Left ventricle myocardium superior (tissue), 1 donor: ENCODE measurements around the gene SUPT5H. TPM values are rescaled to one million over a fixed set of nuclear protein-coding genes. Genes with fewer than 3 reads are reported as not detected.
"Not testable (repeated sequence)": the region's sequence is repeated elsewhere in the genome, so short reads cannot be mapped to it uniquely, and the experiment has no call there.

ENCODE experiments used
- ATAC-seq: fragments of 200-7000 bp; cut with Tn5 transposase; one replicate; pipeline ENCODE4 v1.9.1; 2020; ENCODE audit warnings: mild to moderate bottlenecking, moderate library complexity
- DNase-seq: peaks from one replicate; pipeline ENCODE4 v3.0.0-alpha.2; 2020
- intact Hi-C: fragments of 100-400 bp; cut with micrococcal nuclease; formaldehyde crosslinking; loops from one replicate; pipeline ENCODE4 v1.11.0; 2022
- total RNA-seq: library from RNA; stranded (reverse); fragmentation: NEBNext Ultra II Directional; extraction: Animal tissue kit (Norgen Biotek cat#: 25700); gene quantifications from one replicate; pipeline ENCODE4 v1.2.1, GENCODE V29; 2021
- donor health status: DM: no; HTN: yes; CAD: no; lungs with severe emphysema.

The SUPT5H gene
- total RNA-seq, 1 donor from 2014 or later, result 85.8 TPM

DNA sequence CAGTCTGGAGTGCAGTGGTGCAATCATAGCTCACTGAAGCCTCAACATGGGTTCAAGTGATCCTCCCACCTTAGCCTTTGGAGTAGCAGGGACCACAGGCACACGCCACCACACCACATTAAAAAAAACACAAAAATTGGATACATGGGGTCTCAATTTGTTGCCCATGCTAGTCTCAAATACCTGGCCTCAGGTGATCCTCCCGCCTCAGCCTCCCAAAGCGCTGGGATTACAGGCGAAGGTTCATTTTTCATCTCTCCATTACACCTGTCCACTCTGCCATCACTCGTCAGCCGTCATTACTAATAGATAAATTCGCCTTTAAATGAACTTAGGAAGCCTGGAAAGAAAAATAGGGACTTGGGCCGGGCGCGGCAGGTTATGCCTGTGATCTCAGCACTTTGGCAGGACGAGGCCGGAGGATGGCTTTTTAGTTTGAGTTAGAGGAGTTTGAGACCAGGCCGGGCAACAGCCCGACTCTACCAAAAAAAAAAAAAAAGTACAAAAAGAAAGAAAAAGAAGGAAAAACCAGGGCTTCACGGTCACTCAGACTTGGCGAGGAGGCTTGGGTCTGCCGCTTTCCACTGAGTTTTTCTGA is 685 bp upstream of the SUPT5H start:
- intact Hi-C loops, result no loop called here
- ATAC-seq (peak; percentile 4), DNase-seq (no peak)

GRCh38 chr19:39446365-39447084 is 1.1 kb downstream of the SUPT5H start:
- intact Hi-C loops, result no loop called here
- DNase-seq (no peak), ATAC-seq (no peak)

DNA sequence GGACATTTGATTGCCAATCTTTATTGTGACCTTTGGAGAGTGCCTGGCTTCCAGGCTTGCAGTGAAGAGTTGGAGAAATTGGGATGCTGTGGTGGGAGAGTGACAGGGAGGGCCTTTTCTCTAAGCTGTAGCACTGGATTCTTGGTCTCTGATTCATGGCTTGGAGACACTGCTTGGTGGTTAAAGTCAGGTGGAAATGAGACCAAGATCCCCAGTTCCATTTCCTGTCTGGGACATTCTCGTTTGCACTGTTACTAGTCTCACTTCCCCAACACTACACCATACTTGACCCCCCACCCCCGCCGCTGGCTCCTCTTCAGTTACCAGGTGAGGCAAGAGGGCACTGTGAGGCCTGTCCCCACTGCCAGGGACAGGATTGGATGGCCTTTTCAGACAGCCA is 2.9 kb downstream of the SUPT5H start:
- DNase-seq (no peak), ATAC-seq (no peak)
- intact Hi-C loops, result no loop called here

- no peak for ATAC-seq
- DNase-seq, result no peak
- intact Hi-C loops, result no loop called here
Observed at GRCh38 chr19:39449116-39449797, 3.9 kb downstream of the SUPT5H start.

- ATAC-seq, DNase-seq, intact Hi-C loops: not testable (repeated sequence)
Observed at GRCh38 chr19:39451257-39451656, 5.9 kb downstream of the SUPT5H start.

DNA sequence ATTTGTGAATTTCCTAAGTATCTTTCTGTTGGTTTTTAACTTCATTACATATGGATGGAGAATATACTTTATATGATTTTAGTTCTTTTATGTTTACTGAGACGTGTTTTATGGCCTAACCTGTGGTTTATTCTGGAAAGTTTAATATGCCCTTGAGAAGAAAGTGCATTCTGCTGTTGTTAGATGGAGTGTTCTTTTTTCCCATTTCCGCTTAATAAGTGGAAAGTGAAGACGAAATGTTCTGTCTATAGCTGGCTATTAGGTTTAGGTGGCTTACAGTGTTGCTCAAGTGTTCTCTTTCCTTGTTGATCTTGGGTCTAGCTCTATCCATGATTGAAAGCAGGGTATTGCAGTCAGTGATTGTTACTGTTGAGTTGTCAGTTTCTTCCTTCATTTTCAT is 18.0 kb downstream of the SUPT5H start:
- intact Hi-C loops, result no loop called here
- DNase-seq (no peak), ATAC-seq (no peak)

DNA sequence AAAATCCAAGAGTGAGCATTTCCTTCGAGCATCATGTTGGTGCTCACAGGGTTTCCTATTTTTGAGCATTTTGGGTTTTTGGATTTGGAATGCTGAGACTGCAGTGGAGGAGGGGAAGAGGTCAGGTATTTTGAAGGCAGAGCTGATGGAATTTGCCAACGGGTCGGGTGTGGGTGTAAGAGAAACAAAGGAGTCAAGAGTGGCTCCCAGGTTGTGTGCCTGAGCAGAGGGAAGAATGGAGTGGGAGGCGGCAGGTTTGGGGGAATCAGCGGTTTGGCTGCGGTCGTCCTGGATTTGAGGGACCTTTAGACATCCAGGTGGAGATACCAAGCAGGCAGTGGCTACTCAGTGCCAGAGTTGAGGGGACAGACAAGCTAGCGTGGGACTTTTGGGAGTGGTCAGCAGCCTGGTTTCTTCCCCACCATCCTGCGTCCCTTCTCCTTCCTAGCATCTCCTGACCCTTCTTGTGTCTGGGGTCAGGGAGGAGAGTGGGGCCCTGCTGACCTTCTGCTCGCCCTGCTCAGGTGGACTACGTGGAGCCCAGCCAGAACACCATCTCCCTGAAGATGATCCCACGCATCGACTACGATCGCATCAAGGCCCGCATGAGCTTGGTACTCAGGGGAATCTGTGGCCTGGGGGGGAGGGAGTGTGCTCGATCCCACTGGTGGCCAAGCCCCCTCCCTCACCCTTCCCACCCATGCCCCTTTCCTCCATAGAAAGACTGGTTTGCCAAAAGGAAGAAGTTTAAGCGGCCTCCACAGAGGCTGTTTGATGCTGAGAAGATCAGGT is 20.8 kb downstream of the SUPT5H start:
- ATAC-seq (no peak), DNase-seq (no peak)
- intact Hi-C loops, result no loop called here

GRCh38 chr19:39467941-39468340 is 22.6 kb downstream of the SUPT5H start:
- ATAC-seq, result no peak
- no peak for DNase-seq
- intact Hi-C loops, result no loop called here

GRCh38 chr19:39469036-39469435 is 23.7 kb downstream of the SUPT5H start:
- intact Hi-C loops, result no loop called here
- DNase-seq (no peak), ATAC-seq (no peak)

DNA sequence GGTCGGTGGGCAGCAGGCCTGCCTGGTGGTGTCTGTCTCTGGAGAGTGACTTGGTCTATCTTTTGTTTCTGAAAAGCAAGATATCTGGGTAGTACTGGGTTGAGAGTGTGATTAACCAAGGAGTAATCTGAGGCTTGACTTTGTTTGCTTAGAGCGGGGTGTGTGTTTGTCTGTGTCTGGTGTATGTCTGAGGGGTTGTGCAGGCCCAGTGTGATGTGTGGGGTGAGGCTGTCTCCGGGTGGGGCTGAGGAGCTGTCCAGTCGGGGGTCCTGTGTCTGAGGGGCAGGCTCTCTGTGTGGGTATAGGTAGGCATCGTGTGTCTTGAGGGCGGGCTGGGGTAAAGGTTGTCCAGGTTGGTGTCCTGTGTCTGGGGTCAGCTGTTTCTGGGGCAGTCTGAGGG is 24.2 kb downstream of the SUPT5H start:
- intact Hi-C loops, result no loop called here
- DNase-seq (no peak), ATAC-seq (no peak)

GRCh38 chr19:39470724-39471339 is 25.4 kb downstream of the SUPT5H start:
- intact Hi-C loops, result no loop called here
- no peak for DNase-seq
- no peak for ATAC-seq

DNA sequence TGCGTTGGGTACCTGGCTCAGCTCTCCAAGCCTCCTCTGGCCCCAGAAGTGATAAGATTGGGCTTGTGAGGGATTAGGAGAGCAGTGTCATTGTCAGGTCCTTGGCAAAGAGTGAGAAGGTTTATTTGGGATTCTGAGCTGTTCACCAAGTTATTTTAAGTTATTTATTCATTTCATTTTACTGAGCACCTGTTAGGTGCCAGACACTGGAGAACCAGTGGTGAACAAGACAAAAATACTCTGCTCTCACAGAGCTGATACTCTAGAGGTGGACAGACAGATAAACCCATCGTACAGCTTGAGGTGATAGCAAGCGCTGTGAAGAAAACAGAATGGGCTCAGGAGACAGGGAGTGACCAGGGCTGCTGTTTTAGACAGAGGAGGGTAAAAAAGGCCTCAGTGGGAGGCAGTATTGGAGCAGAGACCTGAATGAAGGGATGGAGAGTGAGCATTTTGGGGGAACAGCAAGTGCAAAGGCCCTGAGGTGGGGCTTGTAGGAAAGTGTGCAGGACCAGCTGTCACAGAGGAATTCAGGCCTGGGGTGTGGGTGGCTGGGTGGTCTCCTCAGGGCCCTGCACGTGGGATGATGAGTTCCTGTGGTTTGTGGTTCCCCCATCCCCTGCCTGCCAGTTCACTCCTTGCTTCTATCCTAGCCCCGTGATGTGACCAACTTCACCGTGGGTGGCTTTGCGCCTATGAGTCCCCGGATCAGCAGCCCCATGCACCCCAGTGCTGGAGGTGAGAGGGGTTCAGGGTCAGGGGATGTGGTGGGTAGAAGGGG is 26.6 kb downstream of the SUPT5H start:
- intact Hi-C loops, result no loop called here
- ATAC-seq (no peak), DNase-seq (no peak)

DNA sequence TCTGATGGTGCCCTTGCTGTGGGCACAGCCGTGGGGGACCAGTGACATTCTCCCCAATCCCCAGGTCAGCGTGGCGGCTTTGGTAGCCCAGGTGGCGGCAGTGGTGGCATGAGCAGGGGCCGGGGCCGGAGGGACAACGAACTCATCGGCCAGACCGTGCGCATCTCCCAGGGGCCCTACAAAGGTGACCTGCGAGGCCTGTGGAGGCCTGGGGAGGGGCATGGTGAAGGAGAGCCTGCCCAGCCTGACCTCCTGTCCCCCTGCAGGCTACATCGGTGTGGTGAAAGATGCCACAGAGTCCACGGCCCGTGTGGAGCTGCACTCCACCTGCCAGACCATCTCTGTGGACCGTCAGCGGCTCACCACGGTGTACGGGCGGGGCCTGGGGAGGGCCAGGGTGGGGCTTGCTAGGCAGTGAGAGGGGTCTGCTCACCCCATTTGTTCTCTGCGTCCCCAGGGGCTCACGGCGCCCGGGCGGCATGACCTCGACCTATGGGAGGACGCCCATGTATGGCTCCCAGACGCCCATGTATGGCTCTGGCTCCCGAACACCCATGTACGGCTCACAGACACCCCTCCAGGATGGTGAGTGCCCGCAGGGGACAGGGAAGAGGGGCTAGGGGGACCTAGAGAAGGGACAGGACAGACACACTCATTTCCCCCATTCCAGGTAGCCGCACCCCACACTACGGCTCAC is 27.5 kb downstream of the SUPT5H start:
- no peak for ATAC-seq
- intact Hi-C loops, result no loop called here
- DNase-seq, result no peak

DNA sequence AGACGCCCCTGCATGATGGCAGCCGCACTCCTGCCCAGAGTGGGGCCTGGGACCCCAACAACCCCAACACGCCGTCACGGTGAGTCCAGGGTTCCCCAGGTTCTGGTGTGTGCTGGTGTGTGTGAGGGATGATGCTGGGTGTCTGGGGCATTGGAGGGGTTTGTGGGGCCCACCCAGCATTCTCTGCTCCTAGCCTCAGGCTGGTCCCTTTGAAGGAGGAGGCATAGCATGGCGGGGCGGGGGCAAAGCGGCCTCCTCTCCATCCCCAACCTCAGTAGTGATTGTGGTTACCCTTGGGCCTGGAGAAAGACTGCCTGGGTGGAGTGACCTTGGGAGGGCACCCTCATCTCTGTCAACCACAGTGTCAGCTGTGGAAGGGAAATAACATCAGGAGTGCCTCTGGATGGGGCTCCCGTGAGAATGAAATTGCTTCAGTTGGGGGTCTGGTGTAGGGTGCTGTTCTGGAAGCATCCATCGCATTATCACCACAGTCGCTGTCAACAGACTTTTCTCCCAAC is 28.1 kb downstream of the SUPT5H start:
- no peak for DNase-seq
- intact Hi-C loops, result no loop called here
- ATAC-seq, result no peak

- peak; percentile 68 for ATAC-seq
- intact Hi-C loops, result no loop called here
- peak; percentile 79 for DNase-seq
Observed at GRCh38 chr19:39474139-39474620, 28.8 kb downstream of the SUPT5H start.

GRCh38 chr19:39475748-39476147 is 30.4 kb downstream of the SUPT5H start:
- DNase-seq, result peak; percentile 58
- intact Hi-C loops, result no loop called here
- peak; percentile 15 for ATAC-seq

- ATAC-seq, intact Hi-C loops: not testable (repeated sequence)
Observed at GRCh38 chr19:39479319-39479801, 34.0 kb downstream of the SUPT5H start.

More at GRCh38 chr19:39479319-39479801, 34.0 kb downstream of the SUPT5H start:
- DNase-seq, result not testable (repeated sequence)
